ENCODE data around the gene SLC22A31.

The SLC22A31 gene

DNA sequence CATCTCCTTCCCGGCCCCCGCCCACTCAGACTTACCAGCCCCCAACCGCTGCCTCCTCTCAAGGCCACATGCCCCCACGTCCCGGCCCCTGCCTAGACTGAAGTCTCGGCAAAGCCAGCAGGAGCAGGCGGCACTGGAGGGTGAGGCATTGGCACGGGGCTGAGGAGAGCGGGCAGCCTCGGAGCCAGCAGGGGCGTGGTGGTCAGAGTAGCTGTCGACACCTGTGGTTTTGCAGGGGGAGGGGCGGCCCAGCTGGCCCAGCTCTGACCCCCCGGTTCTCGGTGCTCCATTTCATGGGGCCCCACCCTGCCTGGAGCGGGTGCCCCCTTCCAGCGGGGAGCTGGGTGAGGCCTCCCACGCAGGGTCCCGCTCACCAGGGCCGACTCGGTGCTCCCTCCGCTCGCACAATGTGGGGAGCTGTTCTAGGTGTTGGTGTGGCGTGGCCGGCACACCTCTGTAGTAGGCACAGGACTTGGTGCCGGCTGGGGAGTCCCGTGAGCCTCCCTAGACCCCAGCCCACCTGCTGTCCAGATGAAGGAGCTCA lies 24.1 kb downstream of the SLC22A31 start:
- Histone ChIP-seq H3K4me3 (ENCODE audit: low read depth, low read length) (no peak overlapping the region), H3K4me1 (no peaks in the 10 kb centered on the region; the same call in 1 of the 2 replicates), H3K27me3 (peaks cover 24% of the 10 kb centered on the region), H3K36me3 (no peaks in the 10 kb centered on the region), H3K9me3 (no peaks in the 10 kb centered on the region)
- no peak for DNase-seq
- TF ChIP-seq, protein P1, sequence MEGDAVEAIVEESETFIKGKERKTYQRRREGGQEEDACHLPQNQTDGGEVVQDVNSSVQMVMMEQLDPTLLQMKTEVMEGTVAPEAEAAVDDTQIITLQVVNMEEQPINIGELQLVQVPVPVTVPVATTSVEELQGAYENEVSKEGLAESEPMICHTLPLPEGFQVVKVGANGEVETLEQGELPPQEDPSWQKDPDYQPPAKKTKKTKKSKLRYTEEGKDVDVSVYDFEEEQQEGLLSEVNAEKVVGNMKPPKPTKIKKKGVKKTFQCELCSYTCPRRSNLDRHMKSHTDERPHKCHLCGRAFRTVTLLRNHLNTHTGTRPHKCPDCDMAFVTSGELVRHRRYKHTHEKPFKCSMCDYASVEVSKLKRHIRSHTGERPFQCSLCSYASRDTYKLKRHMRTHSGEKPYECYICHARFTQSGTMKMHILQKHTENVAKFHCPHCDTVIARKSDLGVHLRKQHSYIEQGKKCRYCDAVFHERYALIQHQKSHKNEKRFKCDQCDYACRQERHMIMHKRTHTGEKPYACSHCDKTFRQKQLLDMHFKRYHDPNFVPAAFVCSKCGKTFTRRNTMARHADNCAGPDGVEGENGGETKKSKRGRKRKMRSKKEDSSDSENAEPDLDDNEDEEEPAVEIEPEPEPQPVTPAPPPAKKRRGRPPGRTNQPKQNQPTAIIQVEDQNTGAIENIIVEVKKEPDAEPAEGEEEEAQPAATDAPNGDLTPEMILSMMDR (IDR thresholded peaks at IDR 0.05; ENCODE audit: low read depth, low read length): no peak

DNA sequence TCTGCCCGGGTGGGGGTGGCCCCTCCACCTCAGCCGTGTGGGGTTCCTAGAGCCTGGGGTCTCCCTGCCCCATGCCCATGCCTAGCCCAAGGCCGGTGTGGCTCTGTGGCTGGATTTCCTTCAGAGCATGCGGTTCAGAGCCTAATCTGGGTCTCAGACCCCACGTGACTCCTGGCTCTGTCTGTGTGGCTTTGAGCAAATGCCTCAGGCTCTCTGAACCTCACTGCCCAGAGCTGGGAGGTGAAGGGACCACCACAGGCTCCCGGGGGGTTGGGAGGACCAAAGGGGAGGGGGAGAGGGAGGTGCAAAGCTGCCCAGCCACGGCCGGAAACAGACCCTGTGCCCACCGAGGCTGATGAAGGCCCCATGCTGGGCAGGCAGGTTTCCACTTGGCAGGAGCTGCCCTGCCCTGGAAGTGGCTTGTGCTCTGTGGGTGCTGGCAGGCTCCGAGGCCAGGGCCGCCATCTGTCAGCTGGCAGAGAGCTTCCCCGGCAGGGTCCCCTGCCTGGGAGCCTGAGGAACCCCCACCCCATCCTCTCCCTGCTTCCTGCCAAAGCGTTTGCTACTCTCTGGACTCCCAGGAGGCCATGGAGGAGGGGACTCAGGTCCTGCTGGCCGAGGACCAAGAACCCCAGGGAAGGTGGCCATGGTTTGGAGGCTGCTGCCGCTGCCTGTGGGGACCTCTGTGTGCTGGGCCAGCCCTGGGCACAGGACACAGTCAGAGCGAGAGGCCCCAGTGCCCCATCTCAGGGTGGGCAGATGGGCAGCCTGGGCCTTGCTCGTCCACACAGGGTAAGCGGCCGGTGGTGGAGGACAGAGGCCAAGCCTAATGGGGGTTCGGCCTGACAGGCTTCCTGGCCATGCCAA lies 24.8 kb downstream of the SLC22A31 start:
- no peaks in the 10 kb centered on the region; the same call in 1 of the 2 replicates for H3K4me1 ChIP-seq
- H3K27me3 ChIP-seq: peaks cover 28% of the 10 kb centered on the region
- TF ChIP-seq, protein P1 (IDR thresholded peaks at IDR 0.05; ENCODE audit: low read depth, low read length): no peak
- H3K36me3 ChIP-seq: no peaks in the 10 kb centered on the region
- H3K9me3 ChIP-seq: no peaks in the 10 kb centered on the region
- DNase-seq: no peak
- H3K4me3 ChIP-seq (ENCODE audit: low read depth, low read length): no peak overlapping the region

GRCh38 chr16:89174877-89175276 lies 25.5 kb downstream of the SLC22A31 start:
- TF ChIP-seq, protein P1 (IDR thresholded peaks at IDR 0.05; ENCODE audit: low read depth, low read length): no peak
- H3K4me3 ChIP-seq (ENCODE audit: low read depth, low read length): no peak overlapping the region
- no peaks in the 10 kb centered on the region; the same call in 1 of the 2 replicates for H3K4me1 ChIP-seq
- peaks cover 28% of the 10 kb centered on the region for H3K27me3 ChIP-seq
- DNase-seq: no peak
- H3K9me3 ChIP-seq: no peaks in the 10 kb centered on the region
- no peaks in the 10 kb centered on the region for H3K36me3 ChIP-seq

GRCh38 chr16:89174055-89174827 lies 26.1 kb downstream of the SLC22A31 start:
- no peak overlapping the region for H3K4me3 ChIP-seq (ENCODE audit: low read depth, low read length)
- H3K36me3 ChIP-seq: no peaks in the 10 kb centered on the region
- no peaks in the 10 kb centered on the region for H3K9me3 ChIP-seq
- no peaks in the 10 kb centered on the region; the same call in 1 of the 2 replicates for H3K4me1 ChIP-seq
- TF ChIP-seq, protein P1 (IDR thresholded peaks at IDR 0.05; ENCODE audit: low read depth, low read length): no peak
- no peak for DNase-seq
- peaks cover 27% of the 10 kb centered on the region for H3K27me3 ChIP-seq

- H3K4me3 ChIP-seq (ENCODE audit: low read depth, low read length): no peak overlapping the region
These were observed 27.0 kb downstream of the SLC22A31 start for GRCh38 chr16:89173174-89173921.

More at GRCh38 chr16:89173174-89173921, 27.0 kb downstream of the SLC22A31 start:
- no peaks in the 10 kb centered on the region for H3K36me3 ChIP-seq
- TF ChIP-seq, protein P1 (IDR thresholded peaks at IDR 0.05; ENCODE audit: low read depth, low read length): no peak
- DNase-seq: no peak
- no peaks in the 10 kb centered on the region for H3K9me3 ChIP-seq
- H3K27me3 ChIP-seq: peaks cover 29% of the 10 kb centered on the region
- no peaks in the 10 kb centered on the region; the same call in 1 of the 2 replicates for H3K4me1 ChIP-seq

All from BE2C (cell line).